HEK293 (cell line): ENCODE data around the gene ANXA7.

ENCODE experiments used
- CTCF ChIA-PET: fragments of 350-600 bp; formaldehyde crosslinking; extraction: SDS; loops from one replicate; lab custom pipeline; 2021; ENCODE audit warnings: antibody characterized with exemption; lab: Yijun Ruan, JAX
- POLR2A ChIA-PET: fragments of 300-600 bp; formaldehyde crosslinking; extraction: SDS; loops from one replicate; lab custom pipeline; 2020; ENCODE audit warnings: antibody characterized with exemption, inconsistent platforms; lab: Yijun Ruan, JAX
- H3K27ac ChIP-seq: fragments of 200-500 bp; sonication (Bioruptor generic); 2 replicates; pipeline ENCODE4 v1.5.1; 2014; ENCODE audit warnings: low read depth, low read length, control low read depth, inconsistent platforms; ENCODE audit errors: extremely low read depth
- H3K36me3 ChIP-seq, 2 experiments: fragments of 200-500 bp in 1 of 2; sonication (Bioruptor generic) in 1 of 2; 1 replicate in 1 of 2; 2 replicates in 1 of 2; pipeline ENCODE4 v1.5.1; 2014 to 2017; ENCODE audit warnings: inconsistent platforms in 2 of 2, low read length in 2 of 2; ENCODE audit not compliant: control insufficient read depth in 2 of 2, insufficient read depth in 1 of 2
- H3K4me1 ChIP-seq: fragments of 200-500 bp; sonication (Bioruptor generic); 2 replicates; pipeline ENCODE4 v1.5.1; 2014; ENCODE audit warnings: mild to moderate bottlenecking, low read length, inconsistent platforms; ENCODE audit not compliant: control insufficient read depth, insufficient read depth
- H3K4me3 ChIP-seq: 2 replicates; pipeline ENCODE4 v1.5.1; 2011; ENCODE audit warnings: low read depth, mild to moderate bottlenecking, control low read depth, low read length, moderate library complexity
- H3K9me3 ChIP-seq: fragments of 200-500 bp; sonication (Bioruptor generic); 2 replicates; pipeline ENCODE4 v1.5.1; 2014; ENCODE audit warnings: low read depth, low read length, inconsistent platforms; ENCODE audit not compliant: control insufficient read depth, insufficient read depth
- HOXA7 ChIP-seq: sonication (generic); formaldehyde crosslinking; IDR thresholded peaks from 2 replicates; pipeline ENCODE4 v1.8.1; 2022; ENCODE audit warnings: missing genetic modification reagents, borderline replicate concordance
- KLF8 ChIP-seq: fragments of 450-650 bp; formaldehyde crosslinking; IDR thresholded peaks from 2 replicates; pipeline ENCODE4 v1.5.1; 2016; ENCODE audit warnings: missing biosample characterization, missing genetic modification characterization
- MEIS1 ChIP-seq: sonication (generic); formaldehyde crosslinking; IDR thresholded peaks from 2 replicates; pipeline ENCODE4 v1.8.1; 2022; ENCODE audit warnings: missing genetic modification reagents, mild to moderate bottlenecking, borderline replicate concordance
- ZBTB20 ChIP-seq: fragments of 450-650 bp; formaldehyde crosslinking; IDR thresholded peaks from 2 replicates; pipeline ENCODE4 v1.5.1; 2016; ENCODE audit warnings: missing biosample characterization, missing genetic modification characterization
- ZNF146 ChIP-seq: fragments of 450-650 bp; formaldehyde crosslinking; IDR thresholded peaks from 2 replicates; pipeline ENCODE4 v1.5.1; 2016; ENCODE audit warnings: missing biosample characterization, missing genetic modification characterization
- ZNF174 ChIP-seq: fragments of 450-650 bp; formaldehyde crosslinking; IDR thresholded peaks from 2 replicates; pipeline ENCODE4 v1.5.0; 2017; ENCODE audit warnings: missing biosample characterization, mild to moderate bottlenecking, missing genetic modification characterization
- ZNF449 ChIP-seq: fragments of 450-650 bp; formaldehyde crosslinking; IDR thresholded peaks from 2 replicates; pipeline ENCODE4 v1.5.1; 2017; ENCODE audit warnings: missing biosample characterization, mild to moderate bottlenecking, missing genetic modification characterization, moderate library complexity
- ZNF639 ChIP-seq: fragments of 450-650 bp; formaldehyde crosslinking; IDR thresholded peaks from 2 replicates; pipeline ENCODE4 v1.5.1; 2016; ENCODE audit warnings: missing biosample characterization, missing genetic modification characterization
- ZNF677 ChIP-seq: fragments of 450-650 bp; IDR thresholded peaks from 2 replicates; pipeline ENCODE4 v1.5.0; 2018; ENCODE audit warnings: missing biosample characterization, mild to moderate bottlenecking, missing genetic modification characterization, moderate library complexity
- ZNF791 ChIP-seq: fragments of 450-650 bp; formaldehyde crosslinking; IDR thresholded peaks from 2 replicates; pipeline ENCODE4 v1.5.1; 2016; ENCODE audit warnings: missing biosample characterization, missing genetic modification characterization
- TF ChIP-seq, protein P1 (sequence below): fragments of 450-650 bp; formaldehyde crosslinking; IDR thresholded peaks from 2 replicates; pipeline ENCODE4 v1.5.1; 2016; ENCODE audit warnings: missing biosample characterization, missing genetic modification characterization
- TF ChIP-seq, protein P2 (sequence below): fragments of 450-650 bp; formaldehyde crosslinking; IDR thresholded peaks from 2 replicates; pipeline ENCODE4 v1.5.1; 2016; ENCODE audit warnings: missing biosample characterization, missing genetic modification characterization
- TF ChIP-seq, protein P3 (sequence below): fragments of 450-650 bp; formaldehyde crosslinking; IDR thresholded peaks from 2 replicates; pipeline ENCODE4 v1.5.1; 2017; ENCODE audit warnings: missing biosample characterization, missing genetic modification characterization
- TF ChIP-seq, protein P4 (sequence below): sonication (generic); formaldehyde crosslinking; IDR thresholded peaks from 2 replicates; pipeline ENCODE4 v1.8.1; 2022; ENCODE audit warnings: mild to moderate bottlenecking, moderate library complexity, missing genetic modification reagents

Gene ANXA7

DNA sequence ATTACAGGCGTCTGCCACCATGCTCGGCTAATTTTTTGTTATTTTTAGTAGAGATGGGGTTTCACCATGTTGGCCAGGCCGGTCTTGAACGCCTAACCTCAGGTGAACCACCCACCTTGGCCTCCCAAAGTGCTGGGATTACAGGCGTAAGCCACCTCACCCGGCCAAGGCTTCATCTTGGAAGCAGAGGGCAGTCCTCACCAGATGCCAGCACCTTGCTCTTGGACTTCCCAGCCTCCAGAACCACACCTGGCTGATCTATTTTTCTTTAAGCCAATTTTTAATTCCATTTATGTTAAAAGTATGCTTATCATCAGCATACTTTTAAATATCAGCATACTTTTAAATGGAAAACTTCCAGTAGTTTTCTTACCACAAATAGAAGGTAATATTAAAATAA, 12.2 kb downstream of the ANXA7 start (continued):
- TF ChIP-seq, protein P1, sequence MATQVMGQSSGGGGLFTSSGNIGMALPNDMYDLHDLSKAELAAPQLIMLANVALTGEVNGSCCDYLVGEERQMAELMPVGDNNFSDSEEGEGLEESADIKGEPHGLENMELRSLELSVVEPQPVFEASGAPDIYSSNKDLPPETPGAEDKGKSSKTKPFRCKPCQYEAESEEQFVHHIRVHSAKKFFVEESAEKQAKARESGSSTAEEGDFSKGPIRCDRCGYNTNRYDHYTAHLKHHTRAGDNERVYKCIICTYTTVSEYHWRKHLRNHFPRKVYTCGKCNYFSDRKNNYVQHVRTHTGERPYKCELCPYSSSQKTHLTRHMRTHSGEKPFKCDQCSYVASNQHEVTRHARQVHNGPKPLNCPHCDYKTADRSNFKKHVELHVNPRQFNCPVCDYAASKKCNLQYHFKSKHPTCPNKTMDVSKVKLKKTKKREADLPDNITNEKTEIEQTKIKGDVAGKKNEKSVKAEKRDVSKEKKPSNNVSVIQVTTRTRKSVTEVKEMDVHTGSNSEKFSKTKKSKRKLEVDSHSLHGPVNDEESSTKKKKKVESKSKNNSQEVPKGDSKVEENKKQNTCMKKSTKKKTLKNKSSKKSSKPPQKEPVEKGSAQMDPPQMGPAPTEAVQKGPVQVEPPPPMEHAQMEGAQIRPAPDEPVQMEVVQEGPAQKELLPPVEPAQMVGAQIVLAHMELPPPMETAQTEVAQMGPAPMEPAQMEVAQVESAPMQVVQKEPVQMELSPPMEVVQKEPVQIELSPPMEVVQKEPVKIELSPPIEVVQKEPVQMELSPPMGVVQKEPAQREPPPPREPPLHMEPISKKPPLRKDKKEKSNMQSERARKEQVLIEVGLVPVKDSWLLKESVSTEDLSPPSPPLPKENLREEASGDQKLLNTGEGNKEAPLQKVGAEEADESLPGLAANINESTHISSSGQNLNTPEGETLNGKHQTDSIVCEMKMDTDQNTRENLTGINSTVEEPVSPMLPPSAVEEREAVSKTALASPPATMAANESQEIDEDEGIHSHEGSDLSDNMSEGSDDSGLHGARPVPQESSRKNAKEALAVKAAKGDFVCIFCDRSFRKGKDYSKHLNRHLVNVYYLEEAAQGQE (tag by site-specific recombination) = no peak
- TF ChIP-seq KLF8 (tag by site-specific recombination) (no peak), ZNF639 (tag by site-specific recombination) (no peak), ZNF677 (no peak), HOXA7 (CRISPR knock-in tag) (no peak)

- peaks cover 20 to 50% of the 10 kb centered on the region in 2 experiments for H3K36me3 ChIP-seq
- ChIA-PET CTCF (no interaction called here), POLR2A (no interaction called here)
Measured at GRCh38 chr10:73399063-73399462, 14.8 kb downstream of the ANXA7 start.

More at GRCh38 chr10:73399063-73399462, 14.8 kb downstream of the ANXA7 start:
- TF ChIP-seq, protein P2, sequence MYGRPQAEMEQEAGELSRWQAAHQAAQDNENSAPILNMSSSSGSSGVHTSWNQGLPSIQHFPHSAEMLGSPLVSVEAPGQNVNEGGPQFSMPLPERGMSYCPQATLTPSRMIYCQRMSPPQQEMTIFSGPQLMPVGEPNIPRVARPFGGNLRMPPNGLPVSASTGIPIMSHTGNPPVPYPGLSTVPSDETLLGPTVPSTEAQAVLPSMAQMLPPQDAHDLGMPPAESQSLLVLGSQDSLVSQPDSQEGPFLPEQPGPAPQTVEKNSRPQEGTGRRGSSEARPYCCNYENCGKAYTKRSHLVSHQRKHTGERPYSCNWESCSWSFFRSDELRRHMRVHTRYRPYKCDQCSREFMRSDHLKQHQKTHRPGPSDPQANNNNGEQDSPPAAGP = no peak
- no peak for TF ChIP-seq ZBTB20 (tag by site-specific recombination)
- TF ChIP-seq ZNF146 = no peak
- no peak for TF ChIP-seq ZNF174 (tag by site-specific recombination)
- no peak for TF ChIP-seq ZNF449 (tag by site-specific recombination)
- TF ChIP-seq, protein P3, sequence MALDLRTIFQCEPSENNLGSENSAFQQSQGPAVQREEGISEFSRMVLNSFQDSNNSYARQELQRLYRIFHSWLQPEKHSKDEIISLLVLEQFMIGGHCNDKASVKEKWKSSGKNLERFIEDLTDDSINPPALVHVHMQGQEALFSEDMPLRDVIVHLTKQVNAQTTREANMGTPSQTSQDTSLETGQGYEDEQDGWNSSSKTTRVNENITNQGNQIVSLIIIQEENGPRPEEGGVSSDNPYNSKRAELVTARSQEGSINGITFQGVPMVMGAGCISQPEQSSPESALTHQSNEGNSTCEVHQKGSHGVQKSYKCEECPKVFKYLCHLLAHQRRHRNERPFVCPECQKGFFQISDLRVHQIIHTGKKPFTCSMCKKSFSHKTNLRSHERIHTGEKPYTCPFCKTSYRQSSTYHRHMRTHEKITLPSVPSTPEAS (tag by site-specific recombination) = no peak
- TF ChIP-seq, protein P4, sequence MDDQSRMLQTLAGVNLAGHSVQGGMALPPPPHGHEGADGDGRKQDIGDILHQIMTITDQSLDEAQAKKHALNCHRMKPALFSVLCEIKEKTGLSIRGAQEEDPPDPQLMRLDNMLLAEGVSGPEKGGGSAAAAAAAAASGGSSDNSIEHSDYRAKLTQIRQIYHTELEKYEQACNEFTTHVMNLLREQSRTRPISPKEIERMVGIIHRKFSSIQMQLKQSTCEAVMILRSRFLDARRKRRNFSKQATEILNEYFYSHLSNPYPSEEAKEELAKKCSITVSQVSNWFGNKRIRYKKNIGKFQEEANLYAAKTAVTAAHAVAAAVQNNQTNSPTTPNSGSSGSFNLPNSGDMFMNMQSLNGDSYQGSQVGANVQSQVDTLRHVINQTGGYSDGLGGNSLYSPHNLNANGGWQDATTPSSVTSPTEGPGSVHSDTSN (CRISPR knock-in tag) = no peak
- no peak for TF ChIP-seq MEIS1 (CRISPR knock-in tag)
- no peak for TF ChIP-seq ZNF791
- Histone ChIP-seq H3K27ac (no peak overlapping the region), H3K4me1 (no peaks in the 10 kb centered on the region), H3K9me3 (no peaks in the 10 kb centered on the region), H3K4me3 (no peak overlapping the region)
